H1 (cell line): ENCODE data around the gene ANAPC13. TPM values are rescaled to one million over a fixed set of nuclear protein-coding genes. Genes with fewer than 3 reads are reported as not detected.

Source experiments
- CTCF ChIA-PET: fragments of 300-600 bp; sonication (Branson Sonifier 250); formaldehyde crosslinking; loops from one replicate; lab custom pipeline; 2021; ENCODE audit not compliant: partially characterized antibody; lab: Charles Lee
- POLR2A ChIA-PET: fragments of 300-600 bp; sonication (Branson Sonifier 250); formaldehyde crosslinking; loops from one replicate; lab custom pipeline; 2021; ENCODE audit warnings: inconsistent platforms; ENCODE audit not compliant: partially characterized antibody; lab: Charles Lee
- DNase-seq, 2 experiments: peaks; one replicate each; pipeline versions ENCODE4 v3.0.0 to v3.0.0-alpha.2; 2010 to 2022; ENCODE audit warnings: low spot score in 2 of 2, low read depth in 1 of 2, mixed read lengths in 1 of 2
- FAIRE-seq: peaks from 2 replicates; lab custom pipeline; 2011; peaks lifted over from hg19 to GRCh38; lab: Jason Lieb, UNC
- H2AFZ ChIP-seq: 2 replicates; pipeline ENCODE4 v1.8.1; 2012; ENCODE audit warnings: low read length, inconsistent platforms
- H2AK5ac ChIP-seq: 2 replicates; pipeline ENCODE4 v1.6.1; 2013; ENCODE audit warnings: low read depth, low read length
- H2BK120ac ChIP-seq: replicated peaks from 2 replicates; pipeline ENCODE3; 2013; ENCODE audit warnings: low read depth, low read length, inconsistent platforms
- H2BK12ac ChIP-seq: 2 replicates; pipeline ENCODE4 v1.6.1; 2013; ENCODE audit warnings: low read depth, low read length
- H2BK15ac ChIP-seq: 2 replicates; pipeline ENCODE4 v1.6.1; 2013; ENCODE audit warnings: low read length
- H2BK20ac ChIP-seq: 2 replicates; pipeline ENCODE4 v1.6.1; 2013; ENCODE audit warnings: low read length
- H2BK5ac ChIP-seq: 2 replicates; pipeline ENCODE4 v1.6.1; 2013; ENCODE audit warnings: low read depth, low read length
- H3K14ac ChIP-seq: 2 replicates; pipeline ENCODE4 v1.6.1; 2013; ENCODE audit warnings: inconsistent platforms; ENCODE audit not compliant: insufficient read length
- H3K18ac ChIP-seq: 2 replicates; pipeline ENCODE4 v1.6.1; 2013; ENCODE audit warnings: low read length; ENCODE audit errors: extremely low read depth
- H3K23ac ChIP-seq: 2 replicates; pipeline ENCODE4 v1.6.1; 2013; ENCODE audit warnings: inconsistent platforms; ENCODE audit not compliant: insufficient read length
- H3K23me2 ChIP-seq: 2 replicates; pipeline ENCODE4 v1.6.1; 2013; ENCODE audit warnings: low read depth, low read length
- H3K27ac ChIP-seq: 2 replicates; pipeline ENCODE4 v1.6.1; 2011; ENCODE audit warnings: low read depth, low read length, inconsistent platforms
- H3K27me3 ChIP-seq, 4 experiments: replicated peaks in 1 of 4; 1 replicate in 1 of 4; 2 replicates in 3 of 4; pipeline versions ENCODE4 v1.6.1 to v1.8.1; 2011 to 2013; ENCODE audit warnings: low read length in 3 of 4, mild to moderate bottlenecking in 3 of 4, inconsistent platforms in 2 of 4, mixed read lengths in 2 of 4, moderate library complexity in 1 of 4; ENCODE audit not compliant: control insufficient read depth in 3 of 4, insufficient read depth in 3 of 4; ENCODE audit errors: extremely low read depth in 1 of 4
- H3K36me3 ChIP-seq, 4 experiments: 2 replicates each; pipeline versions ENCODE4 v1.6.1 to v1.8.1; 2011 to 2013; ENCODE audit warnings: mild to moderate bottlenecking in 4 of 4, low read length in 3 of 4, moderate library complexity in 2 of 4, control low read depth in 1 of 4, inconsistent platforms in 1 of 4; ENCODE audit not compliant: insufficient read depth in 4 of 4, control insufficient read depth in 2 of 4
- H3K4ac ChIP-seq: replicated peaks from 2 replicates; pipeline ENCODE3; 2013; ENCODE audit warnings: low read length, low read depth, mixed read lengths, inconsistent platforms; ENCODE audit not compliant: insufficient read length
- H3K4me1 ChIP-seq, 4 experiments: replicated peaks in 1 of 4; 1 replicate in 1 of 4; 2 replicates in 3 of 4; pipeline versions ENCODE4 v1.6.1 to v1.8.1; 2011 to 2013; ENCODE audit warnings: low read length in 3 of 4, inconsistent platforms in 2 of 4, mixed read lengths in 1 of 4; ENCODE audit not compliant: insufficient read depth in 4 of 4, control insufficient read depth in 3 of 4
- H3K4me2 ChIP-seq, 2 experiments: 2 replicates each; pipeline versions ENCODE4 v1.6.1 to v1.8.1; 2011 to 2013; ENCODE audit warnings: low read depth in 2 of 2, low read length in 2 of 2, control low read depth in 1 of 2, inconsistent platforms in 1 of 2, mild to moderate bottlenecking in 1 of 2; ENCODE audit not compliant: insufficient read depth in 1 of 2
- H3K4me3 ChIP-seq, 4 experiments: fragments of 200-600, 300-600 bp in 1 of 4; sonication (generic), shearing (Covaris generic), sonication (Bioruptor Twin) in 1 of 4; 2 replicates each; pipeline versions ENCODE4 v1.5.1 to v1.8.1; 2011 to 2016; ENCODE audit warnings: low read length in 4 of 4, low read depth in 3 of 4, control low read depth in 2 of 4, inconsistent platforms in 2 of 4, mild to moderate bottlenecking in 2 of 4, mixed read lengths in 1 of 4, moderate library complexity in 1 of 4; ENCODE audit not compliant: insufficient read depth in 2 of 4; ENCODE audit errors: extremely low read depth in 1 of 4
- H3K56ac ChIP-seq: replicated peaks from 2 replicates; pipeline ENCODE3; 2013; ENCODE audit warnings: low read depth, mild to moderate bottlenecking, mixed read lengths, low read length, inconsistent platforms; ENCODE audit not compliant: insufficient read length
- H3K79me1 ChIP-seq: 2 replicates; pipeline ENCODE4 v1.6.1; 2013; ENCODE audit warnings: low read depth, low read length, control low read depth
- H3K79me2 ChIP-seq, 2 experiments: 2 replicates each; pipeline versions ENCODE4 v1.6.1 to v1.8.1; 2012 to 2013; ENCODE audit warnings: low read length in 2 of 2, mild to moderate bottlenecking in 2 of 2, inconsistent platforms in 1 of 2; ENCODE audit not compliant: insufficient read depth in 2 of 2, control insufficient read depth in 1 of 2
- H3K9ac ChIP-seq, 4 experiments: replicated peaks in 1 of 4; 1 replicate in 1 of 4; 2 replicates in 3 of 4; pipeline versions ENCODE4 v1.6.1 to v1.8.1; 2011 to 2013; ENCODE audit warnings: low read depth in 3 of 4, low read length in 3 of 4, control low read depth in 2 of 4, mild to moderate bottlenecking in 2 of 4, moderate library complexity in 2 of 4, inconsistent platforms in 1 of 4; ENCODE audit errors: extremely low read depth in 1 of 4
- H3K9me3 ChIP-seq, 2 experiments: 2 replicates each; pipeline versions ENCODE4 v1.6.1 to v1.8.1; 2012 to 2013; ENCODE audit warnings: mild to moderate bottlenecking in 2 of 2, moderate library complexity in 2 of 2, control low read depth in 1 of 2, inconsistent platforms in 1 of 2, low read depth in 1 of 2, low read length in 1 of 2, mixed read lengths in 1 of 2; ENCODE audit not compliant: insufficient read depth in 2 of 2
- H4K20me1 ChIP-seq, 2 experiments: replicated peaks in 1 of 2; 2 replicates each; pipeline versions ENCODE3 to v1.8.1; 2011 to 2013; ENCODE audit warnings: inconsistent platforms in 2 of 2, low read length in 2 of 2, mild to moderate bottlenecking in 1 of 2; ENCODE audit not compliant: insufficient read depth in 2 of 2, control insufficient read depth in 1 of 2
- H4K5ac ChIP-seq: 2 replicates; pipeline ENCODE4 v1.6.1; 2013; ENCODE audit warnings: low read length, low read depth, mixed read lengths, inconsistent platforms; ENCODE audit not compliant: insufficient read length
- H4K8ac ChIP-seq: 2 replicates; pipeline ENCODE4 v1.8.0; 2013; ENCODE audit warnings: mild to moderate bottlenecking, moderate library complexity, low read length, inconsistent platforms; ENCODE audit not compliant: insufficient read depth; ENCODE audit errors: extremely low read depth
- H4K91ac ChIP-seq: replicated peaks from 2 replicates; pipeline ENCODE3; 2013; ENCODE audit warnings: low read length, mixed read lengths, inconsistent platforms; ENCODE audit not compliant: insufficient read length
- ATF2 ChIP-seq: IDR thresholded peaks from 2 replicates; pipeline ENCODE4 v1.6.1; 2012; ENCODE audit warnings: low read length, inconsistent platforms
- CBX8 ChIP-seq: fragments of 300-800, 300-1000 bp; sonication (generic); IDR thresholded peaks from 2 replicates; pipeline ENCODE4 v1.7.1; 2016; ENCODE audit warnings: low read depth, low read length, borderline replicate concordance
- CTCF ChIP-seq, 3 experiments: IDR thresholded peaks; 1 replicate in 2 of 3; 2 replicates in 1 of 3; pipeline versions ENCODE4 v1.5.1 to v1.6.1; 2011; ENCODE audit warnings: low read length in 3 of 3, mild to moderate bottlenecking in 3 of 3, inconsistent platforms in 2 of 3, low read depth in 1 of 3, moderate library complexity in 1 of 3; ENCODE audit not compliant: insufficient read depth in 1 of 3; ENCODE audit errors: control extremely low read depth in 1 of 3
- EGR1 ChIP-seq: IDR thresholded peaks from 2 replicates; pipeline ENCODE4 v1.6.1; 2011; ENCODE audit warnings: low read depth, low read length, borderline replicate concordance
- RXRA ChIP-seq: IDR thresholded peaks from 2 replicates; pipeline ENCODE4 v1.6.1; 2011; ENCODE audit warnings: low read depth, mild to moderate bottlenecking, low read length, moderate library complexity; ENCODE audit not compliant: insufficient read depth
- SIN3A ChIP-seq, 2 experiments: IDR thresholded peaks in 1 of 2; conservative IDR thresholded peaks in 1 of 2; 2 replicates each; pipeline ENCODE4 v1.6.1; 2011 to 2012; ENCODE audit warnings: low read length in 2 of 2, improper control_type of control experiment in 1 of 2, low read depth in 1 of 2, mild to moderate bottlenecking in 1 of 2
- SIRT6 ChIP-seq: IDR thresholded peaks from one replicate; pipeline ENCODE4 v1.7.1; 2012; ENCODE audit warnings: low read length, inconsistent platforms
- SP1 ChIP-seq: IDR thresholded peaks from 2 replicates; pipeline ENCODE4 v1.6.1; 2011; ENCODE audit warnings: low read depth, low read length
- TAF1 ChIP-seq: IDR thresholded peaks from 2 replicates; pipeline ENCODE4 v1.6.1; 2011; ENCODE audit warnings: mild to moderate bottlenecking, low read depth, low read length
- TCF12 ChIP-seq: IDR thresholded peaks from 2 replicates; pipeline ENCODE4 v1.6.1; 2011; ENCODE audit warnings: low read depth, mild to moderate bottlenecking, low read length
- WGBS, 2 experiments: shearing (Covaris generic) in 1 of 2; methylation state at CpG; one replicate each; pipeline versions ENCODE4 v1.1.6 to v1.1.7; 2013 to 2015; ENCODE audit warnings: low lambda C conversion rate in 2 of 2, mixed read lengths in 2 of 2, inconsistent platforms in 1 of 2, low coverage in 1 of 2, missing lambda C conversion rate in 1 of 2; ENCODE audit not compliant: insufficient replicate concordance in 2 of 2, insufficient coverage in 1 of 2, insufficient read length in 1 of 2; ENCODE audit errors: extremely low coverage in 1 of 2, missing lambda C conversion rate in 1 of 2; 5-methylcytosine and 5-hydroxymethylcytosine counted together
- polyA plus RNA-seq, 7 experiments: library from polyadenylated mRNA; depleted of rRNA in 3 of 7; stranded (reverse) in 5 of 7; unstranded in 2 of 7; fragments of >200 nt in 5 of 7; fragments of 200-250 nt in 2 of 7; gene quantifications; 1 replicate in 5 of 7; 2 replicates in 1 of 7; 4 replicates in 1 of 7; pipeline versions ENCODE4 v1.2.1 to v1.2.3, GENCODE V29; 2011 to 2013; ENCODE audit warnings: missing spikeins in 2 of 7, mixed read lengths in 2 of 7
- total RNA-seq: library from RNA; stranded (reverse); fragmentation: NEBNext Ultra II Directional; extraction: Animal tissue kit (Norgen Biotek cat#: 25700); gene quantifications from 2 replicates; pipeline ENCODE4 v1.2.1, GENCODE V29; 2021

ANAPC13 gene
- total and polyA plus RNA-seq, 2 of the 8 experiments (the other 6 are each of a cell fraction or from before 2014, with no cell fraction given), result 33.3 to 34.0 TPM

- H2BK120ac ChIP-seq, result no peak overlapping the region
- H3K27me3 ChIP-seq, result no peaks in the 10 kb centered on the region
- no peak overlapping the region for H2BK5ac ChIP-seq
- no peak overlapping the region for H3K4ac ChIP-seq
- H3K23ac ChIP-seq, result no peak overlapping the region
- H2BK12ac ChIP-seq, result no peak overlapping the region
- no peak overlapping the region for H3K56ac ChIP-seq
- no peak overlapping the region for H3K4me2 ChIP-seq
- H3K4me3 ChIP-seq, result no peak overlapping the region
- no peaks in the 10 kb centered on the region for H3K4me1 ChIP-seq
- DNase-seq (no peak), FAIRE-seq (no peak)
- H3K79me2 ChIP-seq, result no peaks in the 10 kb centered on the region
- H3K18ac ChIP-seq, result no peak overlapping the region
- no peaks in the 10 kb centered on the region for H3K79me1 ChIP-seq
- no peaks in the 10 kb centered on the region for H3K36me3 ChIP-seq
- H2AK5ac ChIP-seq, result no peak overlapping the region
- no peak overlapping the region for H4K8ac ChIP-seq
- no peak overlapping the region for H4K91ac ChIP-seq
- no peaks in the 10 kb centered on the region for H3K23me2 ChIP-seq
- CTCF ChIA-PET, result interaction anchor here (0.9 to 2.1 kb wide), 6 partner anchors 8 to 133 kb away, joined by 3 to 9 read pairs (median 4); no protein-coding TSS in a partner anchor
- no peaks in the 10 kb centered on the region for H4K20me1 ChIP-seq
- no peak overlapping the region for H2BK20ac ChIP-seq
- no peak overlapping the region for H4K5ac ChIP-seq
- no peak overlapping the region for H3K9ac ChIP-seq
- WGBS, 2 experiments, result 100% methylated on average over 1 of the region's 1 CpG; no CpG with 5 or more reads in 1 of the 2 experiments
- H3K14ac ChIP-seq, result no peak overlapping the region
- H3K27ac ChIP-seq, result no peak overlapping the region
- no peaks in the 10 kb centered on the region for H3K9me3 ChIP-seq
- H2AFZ ChIP-seq, result no peak overlapping the region
- no peak overlapping the region for H2BK15ac ChIP-seq
- POLR2A ChIA-PET, result interaction anchor here (0.7 kb wide), 1 partner anchor 76 kb away, joined by 3 read pairs; no protein-coding TSS in a partner anchor
- TF ChIP-seq EGR1 (no peak), TCF12 (no peak), CTCF (IDR thresholded peaks at IDR 0.05; ENCODE audit: control extremely low read depth in 1 of 3, insufficient read depth in 1 of 3, low read depth in 1 of 3, low read length in 3 of 3) (no peak), TAF1 (no peak), SIRT6 (no peak), RXRA (no peak), CBX8 (no peak), SP1 (no peak), SIN3A (conservative IDR thresholded peaks at IDR 0.05 in 1 of 2, IDR thresholded peaks at IDR 0.05 in 1 of 2; ENCODE audit: low read depth in 1 of 2, low read length in 2 of 2) (no peak), ATF2 (no peak)
Observed at GRCh38 chr3:134441321-134441720, 44.5 kb downstream of the ANAPC13 start.
